PC-3 (cell line): ENCODE data around the gene AKAIN1. TPM values are rescaled to one million over a fixed set of nuclear protein-coding genes. Genes with fewer than 3 reads are reported as not detected.

Experiments used
- ATAC-seq: fragments of 200-7000 bp; cut with Tn5 transposase; 2 replicates; pipeline ENCODE4 v1.9.1; 2020; ENCODE audit warnings: mild to moderate bottlenecking, moderate library complexity
- BruUV-seq: library from RNA; stranded (reverse); fragments of 400-500 nt; replicated peaks from 2 replicates; lab custom pipeline; 2021; lab: Mats Ljungman, UMichigan
- CTCF ChIA-PET: fragments of 300-600 bp; sonication (Branson Sonifier 250); formaldehyde crosslinking; loops from one replicate; lab custom pipeline; 2022; ENCODE audit warnings: antibody characterized with exemption; lab: Charles Lee
- POLR2A ChIA-PET: fragments of 300-600 bp; sonication (Branson Sonifier 250); formaldehyde crosslinking; loops from one replicate; lab custom pipeline; 2022; ENCODE audit warnings: antibody characterized with exemption; ENCODE audit not compliant: unreplicated experiment; lab: Charles Lee
- DNase-seq: peaks from one replicate; pipeline ENCODE4 v3.0.0-alpha.2; 2015
- H2AFZ ChIP-seq: fragments of 300-600 bp; sonication (generic); 2 replicates; pipeline ENCODE4 v1.6.0; 2016; ENCODE audit warnings: antibody characterized with exemption, low read length
- H3F3A ChIP-seq: fragments of 300-600 bp; sonication (generic); one replicate; pipeline ENCODE4 v1.6.0; 2017; ENCODE audit warnings: antibody characterized with exemption, low read length, control low read depth, mild to moderate bottlenecking; ENCODE audit not compliant: unreplicated experiment
- H3K27ac ChIP-seq: fragments of 300-600 bp; sonication (generic); 2 replicates; pipeline ENCODE4 v1.5.1; 2016; ENCODE audit warnings: mild to moderate bottlenecking, low read length
- H3K27me3 ChIP-seq: fragments of 300-600 bp; sonication (generic); 2 replicates; pipeline ENCODE4 v1.6.1; 2016; ENCODE audit warnings: low read length, mixed read lengths
- H3K36me3 ChIP-seq: fragments of 300-600 bp; sonication (generic); 2 replicates; pipeline ENCODE4 v1.6.1; 2016; ENCODE audit warnings: low read depth, mixed run types, low read length, mixed read lengths
- H3K4me1 ChIP-seq: fragments of 300-600 bp; sonication (generic); 2 replicates; pipeline ENCODE4 v1.5.1; 2016; ENCODE audit warnings: low read length; ENCODE audit not compliant: insufficient read depth
- H3K4me2 ChIP-seq: fragments of 300-600 bp; sonication (generic); 2 replicates; pipeline ENCODE4 v1.6.0; 2016; ENCODE audit warnings: low read length
- H3K4me3 ChIP-seq: fragments of 300-600 bp; sonication (generic); 2 replicates; pipeline ENCODE4 v1.5.1; 2016; ENCODE audit warnings: mild to moderate bottlenecking, low read length, mixed read lengths
- H3K79me2 ChIP-seq: fragments of 300-600 bp; sonication (generic); 2 replicates; pipeline ENCODE4 v1.6.1; 2017; ENCODE audit warnings: low read length, mixed read lengths
- H3K9ac ChIP-seq: fragments of 300-600 bp; sonication (generic); 2 replicates; pipeline ENCODE4 v1.6.0; 2016; ENCODE audit warnings: mild to moderate bottlenecking, low read length
- H3K9me2 ChIP-seq: fragments of 300-600 bp; sonication (generic); replicated peaks from 2 replicates; pipeline ENCODE4 v1.6.1; 2016; ENCODE audit warnings: mixed run types, low read length, mixed read lengths
- H3K9me3 ChIP-seq: fragments of 300-600 bp; sonication (generic); 2 replicates; pipeline ENCODE4 v1.6.1; 2016; ENCODE audit warnings: low read length, mixed read lengths
- H4K20me1 ChIP-seq: fragments of 300-600 bp; sonication (generic); 2 replicates; pipeline ENCODE4 v1.6.1; 2016; ENCODE audit warnings: low read length, mixed read lengths
- CTCF ChIP-seq: fragments of 300-600 bp; sonication (generic); conservative IDR thresholded peaks from 2 replicates; pipeline ENCODE4 v1.5.1; 2017; ENCODE audit warnings: antibody characterized with exemption, low read depth, mild to moderate bottlenecking, low read length
- EZH2 ChIP-seq: fragments of 300-600 bp; sonication (generic); IDR thresholded peaks from one replicate; pipeline ENCODE4 v1.6.1; 2017; ENCODE audit warnings: antibody characterized with exemption, mild to moderate bottlenecking, low read length; ENCODE audit not compliant: unreplicated experiment
- EZH2phosphoT487 ChIP-seq: fragments of 300-600 bp; sonication (generic); IDR thresholded peaks from 2 replicates; pipeline ENCODE4 v1.6.1; 2018; ENCODE audit warnings: mild to moderate bottlenecking, antibody characterized with exemption, low read length, borderline replicate concordance
- intact Hi-C: fragments of 100-400 bp; cut with micrococcal nuclease; formaldehyde crosslinking; loops from 2 replicates; pipeline ENCODE4 v1.9.0; 2023
- total RNA-seq: library from RNA; depleted of rRNA; stranded (reverse); fragments of >200 nt; gene quantifications from 2 replicates; pipeline ENCODE4 v1.2.3, GENCODE V29; 2014

AKAIN1 gene
- total RNA-seq, 1 experiment from 2014 or later: not detected

DNA sequence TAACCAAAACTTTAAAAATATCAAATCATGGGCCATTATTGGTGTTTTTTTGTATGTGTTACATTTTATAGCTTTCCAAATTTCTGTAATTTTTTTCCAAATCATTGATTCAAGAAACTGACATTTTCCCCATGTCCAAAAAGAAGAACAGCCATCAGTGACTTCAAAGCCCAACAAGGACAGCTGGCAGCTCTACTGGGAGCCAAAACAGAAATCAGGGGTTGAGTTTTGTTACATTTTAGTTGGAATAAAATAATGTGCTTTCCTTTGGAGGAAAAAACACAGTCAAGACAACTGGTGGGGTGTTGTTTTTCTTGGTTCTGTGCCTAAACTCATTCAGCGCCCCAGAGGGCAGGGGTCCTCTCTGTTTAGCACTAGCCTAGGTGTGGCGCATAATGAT, 23.8 kb downstream of the AKAIN1 start:
- no TSS peak for BruUV-seq
- H3K9ac ChIP-seq: no peak overlapping the region
- CTCF ChIA-PET: interaction anchor here (0.7 kb wide), 1 partner anchor 1018 kb away, joined by 3 read pairs; no protein-coding TSS in a partner anchor
- no peaks in the 10 kb centered on the region for H3K27me3 ChIP-seq
- no peak overlapping the region for H3K4me2 ChIP-seq
- H3F3A ChIP-seq: no peaks in the 10 kb centered on the region
- H3K36me3 ChIP-seq: no peaks in the 10 kb centered on the region
- TF ChIP-seq CTCF (no peak), EZH2phosphoT487 (no peak), EZH2 (no peak)
- intact Hi-C loops: no loop called here
- H3K9me3 ChIP-seq: peaks cover 8% of the 10 kb centered on the region; the same call in 1 of the 2 replicates
- DNase-seq (no peak), ATAC-seq (no peak)
- H3K27ac ChIP-seq: no peak overlapping the region
- H4K20me1 ChIP-seq: no peaks in the 10 kb centered on the region
- no peaks in the 10 kb centered on the region for H3K4me1 ChIP-seq
- H3K79me2 ChIP-seq: no peaks in the 10 kb centered on the region
- H3K4me3 ChIP-seq: no peak overlapping the region
- H3K9me2 ChIP-seq: no peaks in the 10 kb centered on the region
- POLR2A ChIA-PET: interaction anchor here (0.7 kb wide), 1 partner anchor 76 kb away, joined by 4 read pairs; no protein-coding TSS in a partner anchor
- no peak overlapping the region for H2AFZ ChIP-seq

GRCh38 chr18:5167831-5168230, 29.2 kb downstream of the AKAIN1 start:
- Histone ChIP-seq H3K79me2 (no peaks in the 10 kb centered on the region), H3K9ac (no peak overlapping the region), H2AFZ (no peak overlapping the region), H3K4me2 (no peak overlapping the region), H3K4me1 (no peaks in the 10 kb centered on the region), H4K20me1 (no peaks in the 10 kb centered on the region), H3K4me3 (no peak overlapping the region), H3K36me3 (no peaks in the 10 kb centered on the region), H3K27me3 (no peaks in the 10 kb centered on the region), H3K9me3 (peaks cover 8% of the 10 kb centered on the region; the same call in 1 of the 2 replicates), H3K27ac (no peak overlapping the region), H3F3A (no peaks in the 10 kb centered on the region), H3K9me2 (no peaks in the 10 kb centered on the region)
- TF ChIP-seq EZH2 (no peak), CTCF (no peak), EZH2phosphoT487 (no peak)
- ChIA-PET POLR2A (no interaction called here), CTCF (no interaction called here)
- ATAC-seq (no peak), DNase-seq (no peak)
- intact Hi-C loops: no loop called here
- BruUV-seq: no TSS peak

DNA sequence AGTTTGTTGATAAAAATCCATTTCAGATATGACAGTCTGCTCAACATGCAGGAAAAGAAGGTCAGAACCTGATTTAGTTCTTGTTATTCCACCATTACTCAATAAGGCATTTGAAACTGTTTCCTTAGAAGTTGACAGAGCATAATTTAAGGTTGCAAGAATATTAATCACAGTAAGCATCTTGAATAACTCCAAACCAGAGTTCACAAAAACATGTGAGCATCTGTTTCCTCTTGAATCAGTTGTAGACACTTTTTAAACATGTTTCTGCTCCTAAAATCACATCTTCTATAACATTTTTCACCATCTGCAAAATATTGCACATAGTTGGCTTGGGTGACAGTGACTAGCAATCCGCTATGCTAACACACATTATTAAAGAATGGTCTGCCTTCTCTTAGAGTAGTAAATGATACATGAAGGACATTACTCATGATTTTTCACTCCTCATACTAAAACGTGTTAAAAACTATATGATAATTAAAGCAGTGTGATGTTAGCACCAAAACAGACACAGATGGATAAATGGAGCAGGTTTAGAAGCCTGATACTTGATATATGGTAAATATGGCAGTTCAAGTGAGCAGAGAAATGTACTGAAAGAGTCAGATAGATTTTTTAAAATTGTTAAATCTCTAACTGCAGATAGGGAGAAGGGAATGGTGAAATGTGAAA, 30.3 kb downstream of the AKAIN1 start:
- intact Hi-C loops: no loop called here
- no peak for ATAC-seq

More for the DNA sequence above, 30.3 kb downstream of the AKAIN1 start:
- H3K36me3 ChIP-seq: no peaks in the 10 kb centered on the region
- no peaks in the 10 kb centered on the region for H3K9me2 ChIP-seq
- ChIA-PET POLR2A (no interaction called here), CTCF (no interaction called here)
- no peak overlapping the region for H3K4me2 ChIP-seq
- H3F3A ChIP-seq: no peaks in the 10 kb centered on the region
- no peak overlapping the region for H3K4me3 ChIP-seq
- no peaks in the 10 kb centered on the region for H4K20me1 ChIP-seq
- no peaks in the 10 kb centered on the region for H3K27me3 ChIP-seq
- no peak overlapping the region for H3K9ac ChIP-seq
- peaks cover 8% of the 10 kb centered on the region; the same call in 1 of the 2 replicates for H3K9me3 ChIP-seq
- no peak overlapping the region for H2AFZ ChIP-seq
- no TSS peak for BruUV-seq
- H3K27ac ChIP-seq: no peak overlapping the region
- no peak for DNase-seq
- H3K79me2 ChIP-seq: no peaks in the 10 kb centered on the region
- TF ChIP-seq EZH2: no peak
- no peak for TF ChIP-seq EZH2phosphoT487
- TF ChIP-seq CTCF: no peak
- no peaks in the 10 kb centered on the region for H3K4me1 ChIP-seq
